Measurements from ENCODE around the gene RAB6C.
"Not testable (repeated sequence)": the region's sequence is repeated elsewhere in the genome, so short reads cannot be mapped to it uniquely, and the experiment has no call there.

GRCh38 chr2:130025931-130026330 lies 46.5 kb downstream of the RAB6C start:
- not testable (repeated sequence) for TF ChIP-seq PPARA (CRISPR knock-in tag; IDR thresholded peaks at IDR 0.05; ENCODE audit: borderline replicate concordance); ARNTL (CRISPR knock-in tag; IDR thresholded peaks at IDR 0.05; ENCODE audit: borderline replicate concordance, low read depth); ISL1 (CRISPR knock-in tag; IDR thresholded peaks at IDR 0.05); TOX (CRISPR knock-in tag; IDR thresholded peaks at IDR 0.05; ENCODE audit: borderline replicate concordance); BACH2 (CRISPR knock-in tag; IDR thresholded peaks at IDR 0.05; ENCODE audit: borderline replicate concordance); TSHZ2 (CRISPR knock-in tag; IDR thresholded peaks at IDR 0.05); RARB (CRISPR knock-in tag; IDR thresholded peaks at IDR 0.05); OSR1 (CRISPR knock-in tag; IDR thresholded peaks at IDR 0.05); PATZ1 (CRISPR knock-in tag; IDR thresholded peaks at IDR 0.05; ENCODE audit: borderline replicate concordance)
